ENCODE measurements around the gene ACTN3.

DNA sequence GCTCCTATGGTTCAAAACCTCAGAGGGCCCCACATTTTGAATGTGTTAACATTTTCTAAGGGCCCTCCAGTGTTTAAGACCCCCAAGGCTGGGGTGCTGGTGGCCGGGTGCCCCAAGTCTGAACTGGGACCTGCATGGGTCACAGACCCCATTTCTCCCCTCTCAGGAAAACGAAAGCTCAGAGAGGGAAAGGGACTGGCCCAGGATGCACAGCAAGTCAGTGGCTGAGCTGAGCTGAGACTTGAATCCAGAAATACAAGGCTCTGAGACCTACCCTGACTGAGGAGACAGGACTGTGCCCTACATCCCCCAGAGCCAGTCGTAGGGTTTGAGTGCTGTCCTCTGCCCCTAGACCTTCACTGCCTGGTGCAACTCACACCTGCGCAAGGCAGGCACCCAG, 4.2 kb downstream of the ACTN3 start:
- TF ChIP-seq CTCF (conservative IDR thresholded peaks at IDR 0.05) (no peak), ZFX (IDR thresholded peaks at IDR 0.05) (no peak)
